Heart left ventricle (tissue), 16 donors: Measurements from ENCODE around the gene LSM4. TPM values are rescaled to one million over a fixed set of nuclear protein-coding genes. Genes with fewer than 3 reads are reported as not detected.

Source experiments
- ATAC-seq, 4 donors: fragments of 200-7000 bp; cut with Tn5 transposase; one replicate each; pipeline ENCODE4 v1.9.1; 2020 to 2022; ENCODE audit warnings: moderate library complexity in 4 of 4, mild to moderate bottlenecking in 3 of 4, moderate number of reproducible peaks in 1 of 4
- DNase-seq, 5 donors: peaks; one replicate each; pipeline ENCODE4 v3.0.0-alpha.2; 2020
- H3K27ac ChIP-seq, 12 donors: fragments of 200-600 bp; sonication (generic) in 4 of 12; one replicate each; pipeline versions ENCODE4 v1.5.0 to v1.8.0; 2016 to 2022; ENCODE audit warnings: mild to moderate bottlenecking in 2 of 12
- H3K27me3 ChIP-seq, 9 donors: fragments of 200-600 bp; sonication (generic) in 2 of 9; one replicate each; pipeline versions ENCODE4 v1.5.1 to v1.8.0; 2016 to 2022; ENCODE audit warnings: mild to moderate bottlenecking in 3 of 9
- H3K36me3 ChIP-seq, 9 donors: fragments of 200-600 bp; sonication (generic) in 2 of 9; one replicate each; pipeline versions ENCODE4 v1.5.0 to v1.8.0; 2018 to 2022; ENCODE audit warnings: mild to moderate bottlenecking in 2 of 9
- H3K4me1 ChIP-seq, 12 donors: fragments of 200-600 bp; sonication (generic) in 4 of 12; one replicate each; pipeline versions ENCODE4 v1.5.0 to v1.8.0; 2016 to 2022; ENCODE audit warnings: mild to moderate bottlenecking in 3 of 12
- H3K4me3 ChIP-seq, 12 donors: fragments of 200-600 bp; sonication (generic) in 4 of 12; one replicate each; pipeline versions ENCODE4 v1.5.0 to v1.8.0; 2017 to 2022; ENCODE audit warnings: mild to moderate bottlenecking in 9 of 12, moderate library complexity in 4 of 12
- H3K9me3 ChIP-seq, 12 donors: fragments of 200-600 bp; sonication (generic) in 4 of 12; one replicate each; pipeline versions ENCODE4 v1.5.0 to v1.8.0; 2016 to 2022; ENCODE audit warnings: mild to moderate bottlenecking in 1 of 12
- POLR2A ChIP-seq, 2 donors: fragments of 450-650 bp; IDR thresholded peaks; one replicate each; pipeline ENCODE4 v1.6.1; 2017; ENCODE audit warnings: antibody characterized with exemption in 2 of 2, mild to moderate bottlenecking in 2 of 2, moderate library complexity in 2 of 2
- WGBS, 4 donors: extraction: QIAGEN DNeasy Blood & Tissue Kit in 2 of 4; methylation state at CpG; one replicate each; pipeline versions ENCODE4 v1.1.5 to v1.1.7; 2013 to 2018; 5-methylcytosine and 5-hydroxymethylcytosine counted together
- intact Hi-C, 10 donors: fragments of 100-400 bp; cut with DNase I; formaldehyde crosslinking; loops; one replicate each; pipeline versions ENCODE4 v1.11.1 to v1.14.2; 2022
- polyA plus RNA-seq, 2 donors: library from polyadenylated mRNA; stranded (reverse); fragments of 200-250 nt; gene quantifications; one replicate each; pipeline ENCODE4 v1.2.3, GENCODE V29; 2013
- total RNA-seq, 9 donors: library from RNA; depleted of rRNA in 2 of 9; stranded (reverse); fragments of >200 nt in 2 of 9; fragmentation: NEBNext Ultra II Directional in 3 of 9; extraction: Animal tissue kit (Norgen Biotek cat#: 25700) in 3 of 9; gene quantifications; one replicate each; pipeline versions ENCODE4 v1.1.0 to v1.2.4, GENCODE V29; 2016 to 2023
- TF ChIP-seq, protein P1 (sequence below), 12 donors: fragments of 200-600 bp; sonication (generic) in 4 of 12; IDR thresholded peaks; one replicate each; pipeline versions ENCODE4 v1.5.0 to v1.8.0; 2018 to 2022; ENCODE audit warnings: antibody characterized with exemption in 12 of 12, mild to moderate bottlenecking in 5 of 12
- donor health status: ischemic (EF 13 %, LVEDD 7.1; RV severe dilation, severe dysfunction).
- donor health status: healthy with polysubstance abuse.
- donor health status: DM: no; HTN: yes; CAD: no.
- donor health status: DM: no; HTN: no; CAD: no.
- donor health status: ischemic (EF 25% LVEDD 6.9; RV normal size, moderate dysfunction).
- donor health status: ischemic (EF 25% LVEDD 5.7; RV mildly dilated, moderate dysfunction).
- donor health status: healthy.
- donor health status: DM: yes; HTN: yes; CAD: no.
- donor health status: ischemic (EF 35%, LVEDD 5.7; RV mildly dilated, moderate dysfunction).
- donor health status: nonischemic (EF 11% LVEDD 7.7; RV severe dilation, severe dysfunction).
- donor health status: DM: yes; HTN: yes; CAD: no.
- donor health status: PGD.
- donor health status: ischemic (EF 29% LVEDD 5.4; RV normal size, mild dysfunction).
- donor health status: nonischemic (EF 23%, LVEDD 6.1; RV moderate dilation, normal function).

Gene LSM4
- total and polyA plus RNA-seq, 11 donors = 65.8 to 171 (median 104) TPM

- H3K27ac ChIP-seq = no peak overlapping the region
Measured at GRCh38 chr19:18342090-18342632, 19.3 kb upstream of the LSM4 start.

GRCh38 chr19:18340990-18341868 is 18.4 kb upstream of the LSM4 start:
- Histone ChIP-seq H3K9me3 (no peaks in the 10 kb centered on the region), H3K27ac (peak overlapping the region; percentile 61 to 92 (median 86)), H3K27me3 (no peaks in the 10 kb centered on the region), H3K4me3 (peak overlapping the region; percentile 69 to 99 (median 95)), H3K36me3 (peaks cover 0 to 37% (median 16%) of the 10 kb centered on the region in 9 donors), H3K4me1 (peaks cover 0 to 36% (median 12%) of the 10 kb centered on the region in 12 donors)
- 2 to 3% (median 2%) methylated on average over 10 to 18 of the region's 18 CpGs for WGBS, 4 donors
- peak; percentile 41 to 70 (median 64) for ATAC-seq
- peak; percentile 60 to 80 (median 66) for DNase-seq
- intact Hi-C loops = no loop called here
- TF ChIP-seq POLR2A (IDR thresholded peaks at IDR 0.05) = no peak
- TF ChIP-seq, protein P1, sequence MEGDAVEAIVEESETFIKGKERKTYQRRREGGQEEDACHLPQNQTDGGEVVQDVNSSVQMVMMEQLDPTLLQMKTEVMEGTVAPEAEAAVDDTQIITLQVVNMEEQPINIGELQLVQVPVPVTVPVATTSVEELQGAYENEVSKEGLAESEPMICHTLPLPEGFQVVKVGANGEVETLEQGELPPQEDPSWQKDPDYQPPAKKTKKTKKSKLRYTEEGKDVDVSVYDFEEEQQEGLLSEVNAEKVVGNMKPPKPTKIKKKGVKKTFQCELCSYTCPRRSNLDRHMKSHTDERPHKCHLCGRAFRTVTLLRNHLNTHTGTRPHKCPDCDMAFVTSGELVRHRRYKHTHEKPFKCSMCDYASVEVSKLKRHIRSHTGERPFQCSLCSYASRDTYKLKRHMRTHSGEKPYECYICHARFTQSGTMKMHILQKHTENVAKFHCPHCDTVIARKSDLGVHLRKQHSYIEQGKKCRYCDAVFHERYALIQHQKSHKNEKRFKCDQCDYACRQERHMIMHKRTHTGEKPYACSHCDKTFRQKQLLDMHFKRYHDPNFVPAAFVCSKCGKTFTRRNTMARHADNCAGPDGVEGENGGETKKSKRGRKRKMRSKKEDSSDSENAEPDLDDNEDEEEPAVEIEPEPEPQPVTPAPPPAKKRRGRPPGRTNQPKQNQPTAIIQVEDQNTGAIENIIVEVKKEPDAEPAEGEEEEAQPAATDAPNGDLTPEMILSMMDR (IDR thresholded peaks at IDR 0.05) = peak in 1 of 12 donors; percentile 5

More at GRCh38 chr19:18342090-18342632, 19.3 kb upstream of the LSM4 start:
- DNase-seq (no peak), ATAC-seq (no peak)
- WGBS, 4 donors = 82 to 86% (median 83%) methylated on average over 8 of the region's 8 CpGs
- Histone ChIP-seq H3K36me3 (peaks cover 0 to 39% (median 16%) of the 10 kb centered on the region in 9 donors), H3K27me3 (no peaks in the 10 kb centered on the region), H3K4me3 (peak overlapping the region in 1 of 12 donors; percentile 98), H3K4me1 (peaks cover 0 to 36% (median 12%) of the 10 kb centered on the region in 12 donors), H3K9me3 (no peaks in the 10 kb centered on the region)
- intact Hi-C loops = no loop called here
- TF ChIP-seq POLR2A (IDR thresholded peaks at IDR 0.05) = no peak
- TF ChIP-seq, protein P1 (IDR thresholded peaks at IDR 0.05) = no peak

DNA sequence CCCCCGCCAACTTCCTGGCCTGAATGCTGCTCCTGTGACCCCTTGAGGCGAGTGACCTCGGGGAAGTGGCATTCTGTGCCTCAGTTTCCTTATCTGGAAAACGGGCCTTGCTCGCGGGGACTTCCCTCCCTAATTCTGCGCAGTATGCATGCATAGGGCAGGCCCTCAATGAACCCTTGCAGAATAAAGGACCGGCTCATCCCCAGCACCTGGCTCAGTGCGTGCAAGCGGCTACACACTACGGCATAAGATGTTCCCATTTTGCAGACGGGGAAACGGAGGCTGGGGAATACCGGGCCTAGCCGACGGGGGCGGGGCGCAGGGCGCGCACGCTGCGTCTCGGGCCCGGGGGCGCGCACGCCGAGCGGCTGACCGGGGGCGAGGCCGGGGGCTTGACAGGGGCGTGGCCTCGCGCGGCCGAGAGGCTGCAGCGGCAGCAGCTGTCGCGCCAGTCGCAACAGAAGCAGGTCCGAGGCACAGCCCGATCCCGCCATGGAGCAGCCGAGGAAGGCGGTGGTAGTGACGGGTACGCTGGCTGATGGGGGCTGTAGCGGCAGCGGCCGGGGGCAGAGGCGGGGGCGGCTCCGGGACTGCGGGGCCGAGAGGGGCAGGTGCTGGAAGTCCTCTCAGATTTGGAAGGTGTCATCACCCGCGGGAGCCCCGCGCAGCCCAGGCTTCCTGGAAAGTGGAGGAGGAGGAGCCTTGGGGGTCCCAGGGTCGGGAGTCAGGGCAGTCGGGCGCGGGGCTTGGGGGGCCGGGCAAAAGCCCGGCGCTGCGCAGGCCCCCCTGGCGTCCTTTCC is 17.5 kb upstream of the LSM4 start, which contains the start of gene PGPEP1:
Gene PGPEP1, plus strand, starts transcription at position 409 of the 800 bp plus-strand sequence. Its CDS starts 84 bp downstream, at position 493.
- no peaks in the 10 kb centered on the region for H3K27me3 ChIP-seq
- peaks cover 0 to 36% (median 12%) of the 10 kb centered on the region in 12 donors for H3K4me1 ChIP-seq
- peak within 1 kb of the TSS; percentile 61 to 92 (median 86) for H3K27ac ChIP-seq
- peak in 3 of 4 donors; percentile 65 to 90 (median 88) for ATAC-seq
- intact Hi-C loops = no loop called here
- H3K9me3 ChIP-seq = no peaks in the 10 kb centered on the region
- H3K36me3 ChIP-seq = peaks cover 0 to 31% (median 16%) of the 10 kb centered on the region in 9 donors
- peak within 1 kb of the TSS; percentile 69 to 99 (median 95) for H3K4me3 ChIP-seq
- TF ChIP-seq, protein P1 (IDR thresholded peaks at IDR 0.05) = no peak
- TF ChIP-seq POLR2A (IDR thresholded peaks at IDR 0.05) = peak in 1 of 2 donors; percentile 48
- 4 to 11% (median 6%) methylated on average over 30 to 69 of the region's 69 CpGs for WGBS, 4 donors
- DNase-seq = peak; percentile 65 to 89 (median 88)
